ENCODE data around the gene RAP1GAP2. TPM values are rescaled to one million over a fixed set of nuclear protein-coding genes. Genes with fewer than 3 reads are reported as not detected.
A peak's percentile ranks its signal among the peaks of the same experiment; 100 is the strongest.
"Not testable (repeated sequence)": the region's sequence is repeated elsewhere in the genome, so short reads cannot be mapped to it uniquely, and the experiment has no call there.

The RAP1GAP2 gene
- total RNA-seq, 2 donors from 2014 or later: 3.6 to 6.0 TPM

GRCh38 chr17:2783310-2784030, 12.8 kb upstream of the RAP1GAP2 start:
- DNase-seq (ENCODE audit: low spot score): no peak
- intact Hi-C loops (cut with DNase I): no loop called here

GRCh38 chr17:2784864-2785263, 11.4 kb upstream of the RAP1GAP2 start:
- intact Hi-C loops (cut with DNase I): no loop called here
- DNase-seq (ENCODE audit: low spot score): no peak

- DNase-seq (ENCODE audit: low spot score); intact Hi-C loops (cut with DNase I): not testable (repeated sequence)
These were observed 10.9 kb upstream of the RAP1GAP2 start for GRCh38 chr17:2785376-2785775.

GRCh38 chr17:2786176-2786881, 9.9 kb upstream of the RAP1GAP2 start:
- DNase-seq (ENCODE audit: low spot score): peak; percentile 95

GRCh38 chr17:2789700-2790099, 6.5 kb upstream of the RAP1GAP2 start:
- DNase-seq (ENCODE audit: low spot score): no peak
- intact Hi-C loops (cut with DNase I): no loop called here

More at GRCh38 chr17:2786176-2786881, 9.9 kb upstream of the RAP1GAP2 start:
- intact Hi-C loops (cut with DNase I): no loop called here

- intact Hi-C loops (cut with DNase I): no loop called here
- no peak for DNase-seq (ENCODE audit: low spot score)
These were observed 3.7 kb upstream of the RAP1GAP2 start for GRCh38 chr17:2792366-2793169.

- no peak for DNase-seq (ENCODE audit: low spot score)
These were observed 2.0 kb upstream of the RAP1GAP2 start for GRCh38 chr17:2794111-2794803.

GRCh38 chr17:2795441-2796163, 636 bp upstream of the RAP1GAP2 start:
- intact Hi-C loops (cut with DNase I): no loop called here
- DNase-seq (ENCODE audit: low spot score): no peak

More at GRCh38 chr17:2794111-2794803, 2.0 kb upstream of the RAP1GAP2 start:
- intact Hi-C loops (cut with DNase I): no loop called here

- no peak for DNase-seq (ENCODE audit: low spot score)
- intact Hi-C loops (cut with DNase I): no loop called here
These were observed 988 bp downstream of the RAP1GAP2 start for GRCh38 chr17:2797226-2797625.

GRCh38 chr17:2797637-2798036, 1.4 kb downstream of the RAP1GAP2 start:
- intact Hi-C loops (cut with DNase I): no loop called here
- DNase-seq (ENCODE audit: low spot score): no peak

- intact Hi-C loops (cut with DNase I): no loop called here
- no peak for DNase-seq (ENCODE audit: low spot score)
These were observed 1.9 kb downstream of the RAP1GAP2 start for GRCh38 chr17:2798188-2798587.

- no peak for DNase-seq (ENCODE audit: low spot score)
- intact Hi-C loops (cut with DNase I): no loop called here
These were observed 2.4 kb downstream of the RAP1GAP2 start for GRCh38 chr17:2798678-2799077.

GRCh38 chr17:2799653-2800052, 3.4 kb downstream of the RAP1GAP2 start:
- intact Hi-C loops (cut with DNase I): no loop called here
- no peak for DNase-seq (ENCODE audit: low spot score)

GRCh38 chr17:2800367-2800766, 4.1 kb downstream of the RAP1GAP2 start:
- intact Hi-C loops (cut with DNase I): no loop called here

GRCh38 chr17:2801841-2802240, 5.6 kb downstream of the RAP1GAP2 start:
- intact Hi-C loops (cut with DNase I): no loop called here
- no peak for DNase-seq (ENCODE audit: low spot score)

More at GRCh38 chr17:2800367-2800766, 4.1 kb downstream of the RAP1GAP2 start:
- no peak for DNase-seq (ENCODE audit: low spot score)

GRCh38 chr17:2802574-2802973, 6.3 kb downstream of the RAP1GAP2 start:
- intact Hi-C loops (cut with DNase I): no loop called here
- DNase-seq (ENCODE audit: low spot score): no peak

- intact Hi-C loops (cut with DNase I): no loop called here
- no peak for DNase-seq (ENCODE audit: low spot score)
These were observed 7.1 kb downstream of the RAP1GAP2 start for GRCh38 chr17:2803386-2803785.

- no peak for DNase-seq (ENCODE audit: low spot score)
- intact Hi-C loops (cut with DNase I): no loop called here
These were observed 7.7 kb downstream of the RAP1GAP2 start for GRCh38 chr17:2803971-2804370.

GRCh38 chr17:2804912-2805311, 8.7 kb downstream of the RAP1GAP2 start:
- no peak for DNase-seq (ENCODE audit: low spot score)
- intact Hi-C loops (cut with DNase I): no loop called here
